Activated CD4-positive, alpha-beta memory T cell treated with anti-CD3 and anti-CD28 coated beads, Interleukin-2, amount 10 ng/mL, durations not matched to agents 7 days and 5 days (primary cell): ENCODE results near the gene DRD4. TPM values are rescaled to one million over a fixed set of nuclear protein-coding genes. Genes with fewer than 3 reads are reported as not detected.
A peak's percentile ranks its signal among the peaks of the same experiment; 100 is the strongest.

Experiments
- CTCF ChIA-PET: fragments of 350-600 bp; sonication (Branson Sonifier 250); formaldehyde crosslinking; loops from one replicate; lab custom pipeline; 2021; ENCODE audit warnings: antibody characterized with exemption, inconsistent platforms; lab: Charles Lee
- POLR2A ChIA-PET: fragments of 350-600 bp; sonication (Branson Sonifier 250); formaldehyde crosslinking; loops from one replicate; lab custom pipeline; 2021; ENCODE audit warnings: antibody characterized with exemption; lab: Charles Lee
- DNase-seq: peaks from one replicate; pipeline ENCODE4 v3.0.0-alpha.2; 2020
- H3K27ac Mint-ChIP-seq: one replicate; pipeline ENCODE4 v1.8.0; 2021; ENCODE audit warnings: mild to moderate bottlenecking, mixed read lengths
- H3K27me3 Mint-ChIP-seq: one replicate; pipeline ENCODE4 v1.8.0; 2021; ENCODE audit warnings: mixed read lengths
- H3K36me3 Mint-ChIP-seq: one replicate; pipeline ENCODE4 v1.8.0; 2021; ENCODE audit warnings: low read depth, mixed read lengths
- H3K4me1 Mint-ChIP-seq: one replicate; pipeline ENCODE4 v1.8.0; 2021; ENCODE audit warnings: mixed read lengths
- H3K4me3 Mint-ChIP-seq: one replicate; pipeline ENCODE4 v1.8.0; 2021; ENCODE audit warnings: mild to moderate bottlenecking, mixed read lengths
- H3K9me3 Mint-ChIP-seq: one replicate; pipeline ENCODE4 v1.8.0; 2021; ENCODE audit warnings: mixed read lengths
- total RNA-seq, 2 experiments: library from RNA; stranded (reverse); gene quantifications; one replicate each; pipeline ENCODE4 v1.2.3, GENCODE V29; 2021

The DRD4 gene
- total RNA-seq, 2 experiments from 2014 or later, result 0.18 to 0.20 TPM

- Mint-ChIP-seq H3K9me3 (no peaks in the 10 kb centered on the region), H3K27ac (no peak overlapping the region), H3K4me3 (no peak overlapping the region), H3K36me3 (no peaks in the 10 kb centered on the region), H3K27me3 (peaks cover 22% of the 10 kb centered on the region), H3K4me1 (peaks cover 19% of the 10 kb centered on the region)
- POLR2A ChIA-PET, result no interaction called here
- CTCF ChIA-PET, result no interaction called here
- DNase-seq, result no peak
Observed at GRCh38 chr11:628056-628455, 9.0 kb upstream of the DRD4 start.

DNA sequence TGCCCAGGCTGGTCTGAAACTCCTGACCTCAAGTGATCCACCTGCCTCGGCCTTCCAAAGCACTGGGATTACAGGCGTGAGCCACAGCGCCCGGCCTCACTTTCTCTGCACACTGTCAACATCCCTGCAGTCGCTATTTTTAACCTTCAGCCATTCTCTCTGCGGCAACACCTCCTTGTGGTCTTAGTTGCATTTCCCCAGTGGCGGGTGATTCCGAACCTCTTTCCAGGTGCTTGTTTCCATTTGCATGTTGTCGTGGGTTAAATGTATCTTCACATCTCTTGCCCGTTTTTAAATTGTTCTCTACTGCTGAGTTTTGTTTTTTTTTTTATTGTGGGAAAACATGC, 7.9 kb upstream of the DRD4 start:
- ChIA-PET POLR2A (interaction anchor here (1.2 kb wide), 1 partner anchor 12 kb away, joined by 3 read pairs; no protein-coding TSS in a partner anchor), CTCF (no interaction called here)
- no peak for DNase-seq
- Mint-ChIP-seq H3K36me3 (no peaks in the 10 kb centered on the region), H3K9me3 (no peaks in the 10 kb centered on the region), H3K4me3 (peak overlapping the region; percentile 3), H3K4me1 (peaks cover 19% of the 10 kb centered on the region), H3K27me3 (peaks cover 22% of the 10 kb centered on the region), H3K27ac (peak overlapping the region; percentile 16)

DNA sequence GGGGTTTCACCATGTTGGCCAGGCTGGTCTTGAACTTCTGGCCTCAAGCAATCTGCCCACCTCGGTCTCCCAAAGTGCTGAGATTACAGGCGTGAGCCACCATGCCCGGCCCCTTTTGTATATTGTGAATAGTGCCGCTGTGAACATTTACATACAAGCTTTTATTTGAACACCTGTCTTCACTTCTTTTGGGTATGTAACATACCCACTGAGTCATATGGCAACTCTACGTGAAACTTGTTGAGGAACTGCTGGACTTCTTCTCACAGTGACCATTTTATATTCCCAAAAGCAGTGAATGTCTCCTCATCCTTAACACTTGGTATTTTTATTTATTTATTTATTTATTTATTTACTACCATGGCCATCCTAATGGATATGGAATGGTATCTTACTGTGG, 6.2 kb upstream of the DRD4 start:
- H3K9me3 Mint-ChIP-seq, result no peaks in the 10 kb centered on the region
- ChIA-PET CTCF (no interaction called here), POLR2A (no interaction called here)
- H3K4me3 Mint-ChIP-seq, result no peak overlapping the region
- DNase-seq, result no peak
- H3K4me1 Mint-ChIP-seq, result peaks cover 19% of the 10 kb centered on the region
- H3K36me3 Mint-ChIP-seq, result no peaks in the 10 kb centered on the region
- peaks cover 24% of the 10 kb centered on the region for H3K27me3 Mint-ChIP-seq
- no peak overlapping the region for H3K27ac Mint-ChIP-seq

- Mint-ChIP-seq H3K27ac (no peak overlapping the region), H3K36me3 (no peaks in the 10 kb centered on the region), H3K9me3 (no peaks in the 10 kb centered on the region), H3K27me3 (peaks cover 27% of the 10 kb centered on the region), H3K4me1 (peaks cover 2% of the 10 kb centered on the region), H3K4me3 (no peak overlapping the region)
- ChIA-PET POLR2A (no interaction called here), CTCF (no interaction called here)
- DNase-seq, result no peak
Observed at GRCh38 chr11:635945-636510, 1.0 kb upstream of the DRD4 start.

DNA sequence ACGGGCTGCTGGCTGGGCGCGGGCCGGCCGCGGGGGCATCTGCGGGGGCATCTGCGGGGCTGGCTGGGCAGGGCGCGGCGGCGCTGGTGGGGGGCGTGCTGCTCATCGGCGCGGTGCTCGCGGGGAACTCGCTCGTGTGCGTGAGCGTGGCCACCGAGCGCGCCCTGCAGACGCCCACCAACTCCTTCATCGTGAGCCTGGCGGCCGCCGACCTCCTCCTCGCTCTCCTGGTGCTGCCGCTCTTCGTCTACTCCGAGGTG, 194 bp downstream of the DRD4 start:
- Mint-ChIP-seq H3K4me3 (no peak overlapping the region), H3K9me3 (no peaks in the 10 kb centered on the region), H3K27me3 (peaks cover 29% of the 10 kb centered on the region), H3K36me3 (peaks cover 2% of the 10 kb centered on the region), H3K27ac (no peak overlapping the region), H3K4me1 (peaks cover 2% of the 10 kb centered on the region)
- POLR2A ChIA-PET, result interaction anchor here (0.9 kb wide), 1 partner anchor 13 kb away, joined by 4 read pairs; no protein-coding TSS in a partner anchor
- no peak for DNase-seq
- CTCF ChIA-PET, result no interaction called here

- H3K36me3 Mint-ChIP-seq, result peaks cover 2% of the 10 kb centered on the region
- peaks cover 29% of the 10 kb centered on the region for H3K27me3 Mint-ChIP-seq
- H3K27ac Mint-ChIP-seq, result peak overlapping the region; percentile 31
- peaks cover 2% of the 10 kb centered on the region for H3K4me1 Mint-ChIP-seq
- POLR2A ChIA-PET, result interaction anchor here (0.9 kb wide), 1 partner anchor 14 kb away, joined by 4 read pairs; no protein-coding TSS in a partner anchor
- no peak for DNase-seq
- no peaks in the 10 kb centered on the region for H3K9me3 Mint-ChIP-seq
- no peak overlapping the region for H3K4me3 Mint-ChIP-seq
- CTCF ChIA-PET, result no interaction called here
Observed at GRCh38 chr11:637593-638521, 788 bp downstream of the DRD4 start.

DNA sequence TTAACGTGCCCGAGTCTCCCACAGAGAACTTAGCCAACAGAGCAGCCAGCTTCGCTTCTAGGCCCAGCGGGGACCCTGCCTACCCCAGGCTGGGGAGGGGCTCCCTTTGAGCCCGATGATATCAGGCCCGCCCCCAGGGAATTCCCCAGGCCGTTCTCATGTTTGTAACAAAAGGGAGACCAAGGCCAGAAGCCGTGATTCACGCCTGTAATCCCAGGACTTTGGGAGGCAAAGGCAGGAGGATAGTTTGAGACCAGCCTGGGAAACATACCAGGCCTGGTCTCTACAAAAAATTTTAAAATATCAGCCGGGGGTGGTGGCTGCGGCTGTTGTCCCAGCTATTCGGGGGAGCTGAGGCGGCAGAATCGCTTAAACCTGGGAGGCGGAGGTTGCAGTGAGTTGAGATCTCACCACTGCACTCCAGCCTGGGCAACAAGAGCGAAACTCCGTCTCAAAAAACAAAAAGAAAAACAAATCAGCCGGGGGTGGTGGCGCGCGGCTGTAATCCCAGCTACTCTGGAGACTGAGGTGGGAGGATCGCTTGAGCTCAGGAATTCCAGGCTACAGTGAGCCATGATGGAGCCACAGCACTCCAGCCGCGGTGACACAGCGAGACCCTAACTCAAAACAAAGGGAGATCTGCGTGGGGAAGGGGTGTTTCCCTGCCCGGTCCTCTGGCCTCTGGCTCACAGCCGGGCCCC, 1.7 kb downstream of the DRD4 start:
- no peak for DNase-seq
- peaks cover 2% of the 10 kb centered on the region for H3K36me3 Mint-ChIP-seq
- ChIA-PET CTCF (no interaction called here), POLR2A (no interaction called here)
- peaks cover 2% of the 10 kb centered on the region for H3K4me1 Mint-ChIP-seq
- H3K27ac Mint-ChIP-seq, result no peak overlapping the region
- H3K27me3 Mint-ChIP-seq, result peaks cover 29% of the 10 kb centered on the region
- no peaks in the 10 kb centered on the region for H3K9me3 Mint-ChIP-seq
- no peak overlapping the region for H3K4me3 Mint-ChIP-seq

GRCh38 chr11:639332-639955, 2.4 kb downstream of the DRD4 start:
- peaks cover 2% of the 10 kb centered on the region for H3K36me3 Mint-ChIP-seq

GRCh38 chr11:640021-640706, 3.1 kb downstream of the DRD4 start:
- DNase-seq, result no peak
- ChIA-PET POLR2A (no interaction called here), CTCF (no interaction called here)
- peaks cover 2% of the 10 kb centered on the region for H3K4me1 Mint-ChIP-seq
- H3K27me3 Mint-ChIP-seq, result peaks cover 29% of the 10 kb centered on the region
- peaks cover 2% of the 10 kb centered on the region for H3K36me3 Mint-ChIP-seq
- H3K4me3 Mint-ChIP-seq, result no peak overlapping the region
- H3K9me3 Mint-ChIP-seq, result no peaks in the 10 kb centered on the region
- H3K27ac Mint-ChIP-seq, result no peak overlapping the region

More at GRCh38 chr11:639332-639955, 2.4 kb downstream of the DRD4 start:
- Mint-ChIP-seq H3K4me1 (peaks cover 2% of the 10 kb centered on the region), H3K27ac (no peak overlapping the region), H3K4me3 (no peak overlapping the region), H3K27me3 (peaks cover 29% of the 10 kb centered on the region), H3K9me3 (no peaks in the 10 kb centered on the region)
- ChIA-PET POLR2A (no interaction called here), CTCF (no interaction called here)
- DNase-seq, result no peak

DNA sequence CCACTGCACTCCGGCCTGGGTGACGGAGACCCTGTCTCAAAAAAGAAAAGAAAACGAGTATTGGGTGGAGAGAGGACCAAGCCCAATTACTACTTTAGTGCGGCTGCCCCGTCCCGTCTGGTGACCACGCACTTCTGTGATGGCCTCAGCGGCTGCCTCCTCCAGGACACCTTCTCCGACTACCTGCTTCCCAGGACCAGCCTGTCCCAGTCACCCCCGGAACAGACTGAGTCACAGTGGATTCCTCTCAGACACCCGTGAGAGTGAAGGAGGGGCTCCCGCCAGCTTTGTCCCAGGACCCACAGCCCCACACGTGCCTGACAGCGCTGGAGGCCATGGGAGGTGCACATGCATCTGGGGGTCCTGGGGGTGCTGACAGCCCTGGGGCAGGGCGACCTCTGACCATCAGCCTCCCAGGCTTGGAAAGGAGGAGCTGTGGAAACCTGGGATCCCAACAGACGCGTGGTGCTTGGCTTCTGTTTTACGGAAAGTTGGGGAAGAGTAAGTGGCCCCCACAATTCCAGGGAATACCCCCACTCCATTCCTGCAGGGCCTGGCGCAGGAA, 4.8 kb downstream of the DRD4 start:
- CTCF ChIA-PET, result interaction anchor here (0.6 kb wide), 1 partner anchor 100 kb away, joined by 3 read pairs; no protein-coding TSS in a partner anchor
- Mint-ChIP-seq H3K27ac (no peak overlapping the region), H3K36me3 (peaks cover 2% of the 10 kb centered on the region), H3K4me3 (no peak overlapping the region), H3K27me3 (peaks cover 20% of the 10 kb centered on the region), H3K9me3 (no peaks in the 10 kb centered on the region), H3K4me1 (peaks cover 2% of the 10 kb centered on the region)
- POLR2A ChIA-PET, result interaction anchor here (1.1 to 1.4 kb wide), 2 partner anchors 12 to 83 kb away, joined by 3 read pairs; no protein-coding TSS in a partner anchor
- DNase-seq, result no peak

DNA sequence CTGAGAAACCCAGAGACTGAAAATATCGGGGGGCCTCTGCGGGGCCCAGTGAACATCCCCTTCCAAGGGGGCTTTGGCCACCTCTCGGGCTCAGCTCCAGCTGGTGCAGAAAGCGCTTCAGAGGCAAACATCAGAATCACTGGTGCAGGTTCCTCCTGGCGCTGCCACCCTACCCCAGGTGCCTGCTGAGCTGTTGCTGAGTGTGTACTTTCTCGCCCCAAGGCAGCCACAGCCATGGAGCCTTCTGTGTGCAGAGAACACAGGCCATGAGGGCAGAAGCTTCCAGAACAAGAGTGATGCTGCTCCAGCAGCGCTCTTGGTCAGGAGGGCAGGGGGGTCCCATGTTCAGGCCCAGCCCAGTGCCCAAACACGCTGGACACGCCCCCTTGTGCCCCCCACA, 6.3 kb downstream of the DRD4 start:
- DNase-seq, result no peak
- CTCF ChIA-PET, result no interaction called here

More for the DNA sequence above, 6.3 kb downstream of the DRD4 start:
- Mint-ChIP-seq H3K27ac (no peak overlapping the region), H3K9me3 (no peaks in the 10 kb centered on the region), H3K36me3 (peaks cover 4% of the 10 kb centered on the region), H3K27me3 (peaks cover 13% of the 10 kb centered on the region), H3K4me3 (no peak overlapping the region), H3K4me1 (no peaks in the 10 kb centered on the region)
- POLR2A ChIA-PET, result no interaction called here
